Measurements from ENCODE around the gene TEC.

TEC gene

DNA sequence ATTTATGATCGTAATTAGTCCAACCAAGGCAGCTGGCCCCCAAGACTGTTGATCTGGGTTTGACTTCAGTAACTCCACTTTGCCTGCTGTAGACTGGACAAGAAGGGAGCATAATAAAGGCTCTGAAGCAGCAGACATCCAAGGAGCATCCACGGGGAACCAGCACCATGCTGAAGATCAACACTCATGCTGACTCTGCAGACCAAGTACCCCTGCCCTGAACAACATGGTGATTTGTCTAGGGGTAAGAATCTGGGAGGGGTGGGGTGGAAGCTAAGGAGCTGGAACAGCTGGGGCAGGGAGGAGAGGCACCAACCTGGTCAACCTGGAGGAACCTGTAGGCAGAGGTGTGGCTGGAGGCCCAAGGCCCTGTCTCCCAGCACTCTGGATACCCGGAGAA, 2.1 kb downstream of the TEC start:
- no peak for DNase-seq

DNA sequence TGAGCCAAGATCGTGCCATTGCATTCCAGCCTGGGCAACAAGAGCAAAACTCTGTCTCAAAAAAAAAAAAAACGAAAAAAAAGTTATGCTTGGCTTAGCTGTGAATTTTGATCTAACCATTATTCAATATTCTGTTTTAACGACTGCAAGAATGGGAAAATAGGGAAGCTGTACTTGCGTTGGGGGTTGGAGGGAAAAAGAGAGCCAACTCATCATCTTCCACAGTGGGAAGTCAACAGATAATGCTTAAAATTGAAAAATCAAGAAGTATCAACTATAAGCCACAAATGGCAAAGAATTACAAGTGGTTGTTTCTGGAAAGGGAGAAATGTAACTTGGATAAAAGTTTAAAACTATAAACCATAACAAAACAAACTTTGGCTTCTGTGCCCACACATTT, 2.9 kb downstream of the TEC start:
- DNase-seq, result no peak

DNA sequence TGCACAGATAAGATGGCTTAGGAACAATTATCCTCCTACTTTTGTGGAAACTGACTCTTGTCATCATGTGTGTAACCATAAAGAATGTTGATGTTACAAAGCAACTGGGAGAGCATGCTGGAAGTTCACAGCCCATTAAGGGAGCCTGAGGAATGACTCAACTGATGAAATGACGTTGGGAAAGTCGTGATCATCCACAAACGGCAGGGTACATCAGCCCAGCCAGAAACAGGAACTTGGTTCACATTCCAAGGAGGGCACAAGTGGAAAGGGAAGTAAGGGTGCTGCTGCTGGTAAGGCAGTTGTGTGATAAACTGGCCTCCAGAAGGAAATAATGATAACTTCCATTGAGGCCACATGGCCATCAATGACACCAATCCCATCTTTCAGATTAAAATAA, 6.7 kb downstream of the TEC start:
- no peak for DNase-seq

DNA sequence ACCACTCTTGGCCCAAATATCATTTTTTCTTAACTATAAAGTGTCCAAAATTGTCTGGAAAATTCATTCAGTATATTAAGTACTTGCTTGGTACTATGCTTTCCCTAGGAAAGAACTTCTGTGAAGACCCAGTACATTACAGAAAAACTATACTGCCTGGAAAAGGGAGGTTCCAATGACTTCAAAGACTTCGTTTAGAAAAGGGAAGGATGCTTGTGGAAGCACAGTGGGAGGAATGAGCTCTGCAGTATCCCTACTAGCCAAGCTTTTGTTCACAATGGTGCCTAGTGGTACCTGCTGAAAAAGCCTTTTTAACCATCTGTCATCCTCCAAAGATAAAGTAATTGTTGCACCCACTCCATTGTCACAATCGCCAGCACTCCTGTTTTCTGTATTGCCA, 7.2 kb downstream of the TEC start:
- DNase-seq, result no peak

DNA sequence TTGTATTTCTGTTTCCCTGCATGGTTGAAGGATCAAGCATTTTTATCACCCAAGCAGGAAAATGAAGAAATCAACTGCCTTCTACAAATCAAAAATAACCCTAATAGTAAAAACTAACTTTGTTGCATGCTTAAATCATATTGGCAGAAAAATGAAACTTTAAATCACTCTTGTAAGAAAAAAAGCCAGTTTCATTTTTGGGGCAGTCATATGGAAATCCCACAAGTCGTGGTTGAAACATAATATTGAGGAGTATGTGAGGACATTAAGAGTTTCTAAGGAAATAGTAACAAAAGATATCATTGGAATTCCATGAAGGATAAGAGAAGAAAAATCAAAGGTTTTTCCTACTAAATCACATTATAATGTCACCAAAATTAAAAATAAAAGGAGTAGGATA, 8.4 kb downstream of the TEC start:
- DNase-seq, result no peak

DNA sequence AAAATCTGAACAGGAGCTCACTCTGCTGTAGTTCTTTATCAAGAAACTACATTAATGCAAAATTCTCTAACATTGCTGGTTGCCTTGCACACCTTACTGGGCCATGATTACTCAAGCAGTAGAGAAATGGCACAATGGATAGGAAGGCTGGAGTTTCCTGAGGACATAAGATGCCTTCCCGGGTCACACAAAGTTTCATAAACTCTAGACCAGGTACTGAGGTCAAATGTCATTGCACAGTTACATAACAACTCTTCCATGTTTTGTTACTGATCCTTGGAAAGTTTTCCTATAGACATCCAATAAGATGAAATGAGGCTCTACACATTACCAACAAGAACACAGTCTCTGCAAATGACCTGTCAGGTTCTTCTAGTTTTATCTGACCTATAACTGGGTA, 9.9 kb downstream of the TEC start:
- DNase-seq, result no peak

DNA sequence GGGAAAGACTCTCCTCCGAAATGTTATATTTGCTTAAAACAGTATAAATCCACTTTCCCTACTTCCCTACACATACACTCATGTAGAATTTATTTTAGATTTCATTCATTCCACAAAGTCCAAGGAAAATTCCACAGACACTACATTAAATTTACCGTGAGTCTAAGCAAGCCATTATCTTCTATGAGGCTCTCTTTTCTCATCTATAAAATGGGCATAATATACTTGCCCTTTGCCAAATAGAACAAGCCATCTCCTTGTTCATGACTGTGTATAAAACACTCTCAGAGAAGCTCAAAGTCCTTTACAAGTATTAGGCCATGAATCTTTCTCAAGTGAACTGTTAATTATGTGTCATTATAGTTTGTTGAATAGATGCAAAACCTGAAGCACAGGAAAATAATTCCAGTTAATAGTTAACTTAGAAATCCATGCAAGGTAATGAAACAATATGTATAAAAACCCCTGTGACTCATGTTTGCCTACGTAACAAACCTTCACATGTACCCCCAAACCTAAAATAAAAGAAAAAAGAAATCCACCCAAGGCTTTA, 10.7 kb downstream of the TEC start:
- DNase-seq, result no peak

DNA sequence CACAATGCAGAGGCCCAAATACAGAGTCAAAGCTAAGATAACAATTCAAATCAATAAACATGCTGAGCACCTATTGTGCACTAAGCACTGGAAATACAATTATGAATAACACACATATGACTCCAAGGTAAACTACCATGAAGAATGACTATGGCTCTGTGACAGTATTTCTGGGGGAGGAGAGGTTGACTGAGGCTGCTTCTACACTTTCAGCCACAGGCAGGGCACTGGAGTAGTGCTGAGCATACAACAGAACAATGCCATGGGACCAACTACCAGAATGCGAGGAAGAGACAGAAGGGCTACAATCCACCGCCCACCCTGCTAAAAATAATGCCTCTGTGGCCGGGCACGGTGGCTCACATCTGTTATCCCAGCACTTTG, 13.7 kb downstream of the TEC start:
- no peak for DNase-seq

DNA sequence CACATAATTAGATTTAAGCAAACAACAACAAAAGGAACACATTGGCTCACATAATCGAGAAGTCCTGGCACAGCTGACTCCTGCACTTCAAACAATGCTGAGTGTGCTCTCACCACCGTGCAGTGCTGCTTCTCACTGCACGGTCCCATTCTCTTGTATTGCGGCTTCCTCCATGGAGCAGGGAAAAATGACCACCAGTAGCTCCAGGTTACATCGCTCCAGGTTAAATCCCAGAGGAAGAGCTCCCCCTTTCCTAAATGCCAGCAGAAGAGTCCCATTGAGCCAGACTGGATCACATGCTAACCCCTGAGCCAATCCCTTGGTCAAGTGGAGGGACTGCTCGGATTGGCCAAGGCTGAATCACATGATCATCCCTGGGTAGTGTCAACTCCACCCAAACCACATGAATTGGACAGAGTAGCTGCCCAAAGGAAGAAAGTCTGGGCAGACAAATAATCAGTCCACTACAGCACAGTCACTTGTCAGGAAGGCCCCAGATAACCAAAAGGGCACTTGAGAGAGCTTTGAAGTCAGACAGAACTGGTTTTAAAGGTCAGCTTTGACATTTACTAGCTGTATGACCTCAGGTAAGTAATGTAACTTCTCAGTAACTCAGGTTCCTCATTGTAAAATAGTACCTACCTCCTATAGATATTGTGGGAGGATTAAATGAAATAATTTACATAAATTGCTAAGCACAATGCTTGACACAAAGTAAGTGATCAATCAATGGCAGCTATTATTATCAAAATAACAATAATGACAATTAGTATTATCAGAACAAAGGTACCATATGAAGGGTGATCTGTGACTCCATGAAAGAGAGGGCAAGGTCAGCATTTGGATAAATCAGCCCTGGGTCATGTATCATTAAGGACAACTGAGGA, 14.3 kb downstream of the TEC start:
- no peak for DNase-seq

DNA sequence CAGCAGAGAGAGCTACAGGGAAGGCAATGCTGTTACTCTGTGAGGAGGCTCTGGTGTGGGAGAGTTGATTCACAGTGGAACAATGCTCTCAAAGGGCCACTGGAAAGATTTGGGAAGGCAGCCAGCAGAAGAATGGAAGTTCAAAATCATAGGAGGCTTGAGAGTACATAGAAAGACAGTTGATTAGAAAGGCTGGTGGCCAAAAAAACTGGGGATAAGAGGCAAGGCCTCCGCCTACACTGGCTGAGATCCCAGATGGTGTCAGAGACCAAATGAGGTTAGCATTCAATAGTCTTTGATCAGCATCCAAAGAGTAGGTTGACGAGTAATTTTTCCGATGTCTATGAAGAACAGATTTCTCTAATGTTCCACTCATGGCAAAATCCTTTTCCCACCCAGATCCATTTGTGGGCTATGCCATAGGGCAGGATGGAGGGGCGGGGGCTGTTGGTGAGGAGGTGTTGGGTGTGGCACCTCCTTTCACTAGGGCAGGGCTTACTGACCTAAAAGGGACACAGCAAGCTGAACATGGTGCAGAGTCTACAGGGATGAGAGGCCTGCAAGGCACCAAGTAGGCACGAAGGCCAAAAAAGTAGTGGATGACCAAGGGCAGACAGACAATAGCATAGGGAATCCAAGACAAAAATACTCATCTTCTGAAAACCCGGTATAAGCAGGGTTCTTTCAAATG, 15.1 kb downstream of the TEC start:
- DNase-seq, result no peak

DNA sequence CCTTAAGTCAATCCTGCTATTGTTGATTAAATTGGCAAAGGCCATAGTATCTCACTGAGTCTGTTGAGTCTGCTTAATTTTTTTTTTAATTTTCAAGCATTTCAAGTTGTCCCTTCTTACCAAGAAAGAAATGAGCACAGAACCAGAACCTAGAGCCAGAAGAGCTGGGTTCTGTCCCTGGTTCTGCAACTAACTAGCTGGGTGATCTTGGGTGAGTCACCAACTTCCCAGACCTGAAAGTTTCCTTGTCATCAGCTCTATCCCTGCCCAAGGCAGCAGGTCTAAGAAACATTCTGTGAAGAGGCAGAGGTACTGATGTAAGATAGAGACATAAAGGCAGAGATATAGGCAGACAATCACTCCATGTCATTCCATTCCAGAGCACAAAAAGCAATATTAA, 17.3 kb downstream of the TEC start:
- DNase-seq, result no peak

DNA sequence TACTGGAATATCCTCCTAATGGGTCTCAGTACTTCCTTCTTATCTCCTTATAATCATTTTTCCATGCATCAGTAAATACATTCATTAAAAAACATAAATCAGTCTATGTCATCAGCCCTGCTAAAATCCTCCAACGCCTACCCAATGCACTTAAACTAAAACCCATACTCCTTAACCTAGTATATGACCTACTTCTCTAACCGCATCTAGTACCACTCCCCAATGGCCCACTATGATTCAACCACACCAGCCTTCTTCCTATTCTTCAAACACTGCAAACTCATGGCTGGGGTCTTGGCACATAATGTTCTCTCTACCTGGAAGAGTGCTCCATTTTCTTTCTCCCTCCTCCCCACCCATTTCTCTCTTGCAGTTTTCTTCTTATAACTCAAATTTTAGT, 18.7 kb downstream of the TEC start:
- no peak for DNase-seq

DNA sequence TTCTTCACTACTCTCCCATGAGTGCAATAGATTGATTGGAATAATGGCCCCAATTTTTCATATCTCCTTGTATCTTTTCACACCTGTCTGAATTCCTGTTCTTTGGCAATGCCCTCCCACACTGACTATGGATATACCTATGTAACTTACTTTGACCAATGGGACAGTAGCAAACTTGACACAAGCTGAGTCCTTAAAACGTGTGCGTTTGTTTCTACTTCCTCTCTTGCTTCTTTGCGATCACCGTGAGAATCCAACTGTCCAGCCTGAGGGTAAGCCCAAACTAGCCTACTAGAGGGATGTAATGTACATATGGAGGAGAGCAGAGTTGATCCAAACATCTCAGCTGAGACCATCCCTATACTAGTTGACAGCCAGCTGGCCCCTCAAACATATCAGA, 19.3 kb downstream of the TEC start:
- DNase-seq, result no peak

DNA sequence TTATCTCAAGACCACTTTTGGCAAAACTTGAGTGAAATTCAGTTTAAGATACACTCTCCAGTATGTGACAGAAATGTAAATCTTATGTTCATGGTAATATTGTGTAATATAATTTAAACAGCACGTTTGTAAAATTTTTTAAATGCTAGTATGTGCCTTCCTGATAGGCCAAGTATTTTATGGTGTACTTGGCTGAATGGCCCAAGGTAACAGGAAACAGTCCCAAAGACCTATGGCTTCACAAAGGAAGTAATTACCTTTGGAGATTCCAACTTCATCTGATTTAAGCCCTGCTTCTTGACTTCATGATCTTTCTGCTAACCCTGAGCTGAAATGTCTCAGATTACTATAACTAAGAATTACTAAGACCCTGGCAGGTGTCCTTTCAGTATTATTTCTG, 20.3 kb downstream of the TEC start:
- DNase-seq, result no peak

DNA sequence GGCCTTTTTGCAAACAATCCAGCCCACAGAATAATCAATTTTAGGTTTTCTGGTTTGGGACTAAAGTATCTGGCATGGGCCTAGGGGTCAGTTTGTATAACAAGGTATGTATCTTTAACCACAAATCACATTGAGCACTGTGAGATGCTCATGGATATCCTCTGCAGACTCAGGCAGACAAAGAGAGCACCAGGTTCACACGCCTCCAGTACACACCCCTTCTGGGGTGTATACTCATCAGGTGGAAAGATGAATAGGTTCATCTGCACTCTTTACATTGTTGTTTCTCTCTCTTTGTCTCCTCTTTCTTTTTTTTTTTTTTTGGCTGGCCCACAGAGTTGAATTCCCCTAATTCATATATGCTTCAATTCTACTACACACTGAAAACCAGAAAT, 21.1 kb downstream of the TEC start:
- no peak for DNase-seq

DNA sequence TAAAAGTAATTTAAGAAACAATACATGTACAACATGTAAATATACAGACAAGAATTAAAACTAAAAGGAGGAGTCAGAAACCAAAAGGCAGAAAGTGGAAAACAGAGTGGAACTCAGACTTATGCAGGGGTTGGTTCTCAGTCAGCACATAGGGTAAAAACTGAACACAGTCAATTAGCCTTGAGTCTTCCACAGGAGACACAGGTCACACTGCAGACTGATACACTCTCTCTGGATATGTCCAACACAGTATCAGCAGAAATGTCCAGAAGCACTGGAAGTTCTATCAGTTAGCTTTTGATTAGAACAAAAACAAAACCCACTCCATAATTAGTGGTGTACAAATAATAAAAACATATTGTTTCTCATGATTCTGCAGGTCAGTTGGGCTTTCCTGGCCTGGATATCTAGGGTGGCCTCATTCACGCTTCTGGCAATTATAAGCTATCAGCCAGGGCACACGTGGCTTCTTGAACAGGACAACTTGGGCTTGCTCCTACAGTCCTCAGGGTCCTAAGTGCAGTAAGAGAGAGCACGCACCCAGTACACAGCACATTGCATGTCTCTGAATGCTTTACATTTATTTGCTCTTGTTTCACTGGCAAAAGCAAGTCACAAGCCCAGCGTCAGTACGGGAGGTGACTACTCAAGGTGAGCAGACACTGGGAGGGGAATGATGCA, 21.6 kb downstream of the TEC start:
- no peak for DNase-seq

DNA sequence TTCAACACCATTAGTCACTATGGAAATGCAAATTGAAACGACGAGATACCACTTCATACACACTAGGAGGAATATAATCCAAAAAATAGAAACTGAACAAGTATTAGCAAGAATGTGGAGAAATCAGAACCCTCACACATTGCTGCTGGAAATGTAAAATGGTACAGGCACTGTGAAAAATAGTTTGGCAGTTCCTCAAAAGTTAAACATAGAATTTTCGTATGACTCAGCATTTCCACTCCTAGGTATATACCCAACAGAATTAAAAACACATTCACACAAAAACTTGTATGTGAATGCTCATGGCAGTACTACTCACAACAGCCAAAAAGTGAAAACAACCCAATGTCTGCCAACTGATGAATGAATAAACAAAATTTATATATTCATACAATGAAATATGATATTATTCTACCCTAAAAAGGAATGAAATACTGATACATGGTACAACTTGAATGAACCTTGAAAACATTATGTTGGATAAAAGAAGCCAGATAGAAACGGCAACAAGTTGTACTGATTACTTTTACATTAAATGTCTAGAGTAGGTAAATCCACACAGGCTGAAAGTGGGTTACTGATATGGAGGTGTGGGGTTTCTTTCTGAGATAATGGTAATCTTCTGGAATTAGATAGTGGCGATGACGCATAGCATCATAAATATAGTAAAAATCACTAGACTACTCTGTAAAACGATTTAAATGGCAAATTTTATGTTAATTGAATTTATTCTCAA, 22.3 kb downstream of the TEC start:
- no peak for DNase-seq

DNA sequence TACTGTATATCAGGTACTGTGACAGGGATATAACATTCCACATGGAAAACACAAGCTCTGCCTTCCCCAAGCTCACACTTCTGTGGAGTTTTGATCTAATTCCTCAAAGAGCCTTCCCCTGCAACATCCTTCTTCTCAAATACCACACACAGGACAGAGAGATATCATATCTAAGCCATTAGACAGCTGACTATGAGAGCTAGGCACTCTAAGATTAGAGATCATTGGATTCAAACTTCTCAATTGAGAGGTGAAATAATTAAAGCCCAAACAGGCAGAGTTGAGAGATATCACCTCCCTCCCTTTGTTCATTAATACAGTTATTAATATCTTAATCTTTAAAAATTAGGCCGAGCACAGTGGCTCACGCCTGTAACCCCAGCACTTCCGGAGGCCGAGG, 25.0 kb downstream of the TEC start:
- no peak for DNase-seq

DNA sequence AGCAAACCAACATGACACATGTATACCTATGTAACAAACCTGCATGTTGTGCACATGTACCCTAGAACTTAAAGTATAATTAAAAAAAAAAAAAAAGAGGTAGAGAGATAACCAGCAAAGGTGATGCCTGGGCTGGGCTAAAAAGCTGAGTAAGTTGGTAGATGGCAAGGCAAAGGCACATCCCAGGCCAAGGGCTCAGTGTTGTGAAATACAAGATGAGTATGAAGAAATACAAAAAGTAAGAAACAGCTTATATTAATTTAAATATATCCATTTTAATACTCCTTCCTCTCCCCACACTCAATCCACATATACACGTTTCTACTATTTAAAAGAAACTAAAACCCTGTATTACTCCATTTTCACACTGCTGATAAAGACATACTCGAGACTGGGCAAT, 25.8 kb downstream of the TEC start:
- DNase-seq, result no peak

DNA sequence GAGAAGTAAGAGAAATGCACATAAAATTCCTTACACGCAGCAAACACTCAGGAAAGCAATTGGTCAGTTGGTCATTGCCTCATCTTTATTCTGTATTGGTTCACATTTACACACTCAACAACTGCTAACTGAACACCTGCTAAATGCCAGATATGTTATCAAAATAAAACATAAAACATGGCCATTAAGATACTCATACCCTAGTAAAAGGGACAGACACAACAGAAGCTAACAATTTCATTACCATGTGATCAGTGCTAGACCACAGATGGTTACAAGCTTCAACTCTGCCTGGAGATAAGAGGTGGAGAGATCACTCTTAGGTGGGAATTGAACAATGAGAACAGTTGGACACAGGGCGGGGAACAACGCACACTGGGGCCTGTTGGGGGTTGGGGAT, 26.2 kb downstream of the TEC start:
- no peak for DNase-seq

DNA sequence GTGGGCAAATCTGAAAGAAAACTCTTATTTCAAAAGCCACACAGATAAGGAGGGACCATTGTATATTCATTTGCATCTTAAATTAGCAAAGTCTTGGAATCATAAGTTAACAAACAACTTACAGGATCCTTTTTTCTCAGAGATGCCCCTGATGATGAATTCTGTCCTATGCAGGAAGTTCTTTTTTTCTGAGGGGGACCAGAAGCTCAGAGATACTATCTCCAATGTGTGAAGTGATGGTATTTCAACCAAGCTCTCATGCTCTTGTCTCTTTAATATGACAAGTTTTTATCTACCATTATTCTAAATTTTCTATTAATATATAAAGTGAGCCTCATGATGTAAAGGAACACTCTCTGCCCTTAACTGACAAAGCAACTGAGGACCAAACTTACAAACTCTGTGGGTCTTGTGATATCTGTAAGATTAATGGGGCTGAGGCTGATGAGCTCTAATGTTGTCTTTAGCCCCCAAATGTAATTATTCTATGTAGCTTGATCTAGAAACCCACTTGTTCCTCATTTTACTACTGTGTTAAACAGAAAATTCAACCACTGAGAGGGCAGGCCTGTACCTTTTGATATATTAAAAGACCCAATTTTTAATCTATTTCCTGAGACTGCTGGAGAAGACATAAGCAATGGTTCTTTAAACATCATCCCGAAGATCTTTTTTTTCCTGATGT, 27.0 kb downstream of the TEC start:
- no peak for DNase-seq

DNA sequence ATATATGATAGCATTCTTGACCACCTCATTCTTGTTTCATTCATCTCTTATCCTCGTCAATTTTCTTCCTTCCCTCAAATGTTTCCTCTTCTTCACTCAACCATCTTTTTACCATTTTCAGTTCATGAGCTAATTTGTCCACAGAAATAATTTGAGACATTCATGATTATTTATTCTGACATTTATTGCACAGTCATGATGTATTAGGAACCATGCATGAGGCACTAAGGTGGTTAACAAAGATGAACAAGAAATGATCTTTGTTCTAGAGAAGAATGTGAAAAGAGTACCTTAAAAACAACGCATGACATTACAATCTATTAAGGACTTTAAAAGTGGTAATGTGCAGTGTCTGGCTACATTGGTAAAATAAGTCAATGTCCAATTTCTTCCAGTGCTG, 27.9 kb downstream of the TEC start:
- DNase-seq, result no peak

All from activated gamma-delta T cell (primary cell).